Measurements from ENCODE around the gene CFAP46. TPM values are rescaled to one million over a fixed set of nuclear protein-coding genes. Genes with fewer than 3 reads are reported as not detected.
A peak's percentile ranks its signal among the peaks of the same experiment; 100 is the strongest.

Gene CFAP46
- total and polyA plus RNA-seq, 2 donors (not counting 1 experiment from before 2014, with no cell fraction given) = 0.07 TPM; not detected in 1

DNA sequence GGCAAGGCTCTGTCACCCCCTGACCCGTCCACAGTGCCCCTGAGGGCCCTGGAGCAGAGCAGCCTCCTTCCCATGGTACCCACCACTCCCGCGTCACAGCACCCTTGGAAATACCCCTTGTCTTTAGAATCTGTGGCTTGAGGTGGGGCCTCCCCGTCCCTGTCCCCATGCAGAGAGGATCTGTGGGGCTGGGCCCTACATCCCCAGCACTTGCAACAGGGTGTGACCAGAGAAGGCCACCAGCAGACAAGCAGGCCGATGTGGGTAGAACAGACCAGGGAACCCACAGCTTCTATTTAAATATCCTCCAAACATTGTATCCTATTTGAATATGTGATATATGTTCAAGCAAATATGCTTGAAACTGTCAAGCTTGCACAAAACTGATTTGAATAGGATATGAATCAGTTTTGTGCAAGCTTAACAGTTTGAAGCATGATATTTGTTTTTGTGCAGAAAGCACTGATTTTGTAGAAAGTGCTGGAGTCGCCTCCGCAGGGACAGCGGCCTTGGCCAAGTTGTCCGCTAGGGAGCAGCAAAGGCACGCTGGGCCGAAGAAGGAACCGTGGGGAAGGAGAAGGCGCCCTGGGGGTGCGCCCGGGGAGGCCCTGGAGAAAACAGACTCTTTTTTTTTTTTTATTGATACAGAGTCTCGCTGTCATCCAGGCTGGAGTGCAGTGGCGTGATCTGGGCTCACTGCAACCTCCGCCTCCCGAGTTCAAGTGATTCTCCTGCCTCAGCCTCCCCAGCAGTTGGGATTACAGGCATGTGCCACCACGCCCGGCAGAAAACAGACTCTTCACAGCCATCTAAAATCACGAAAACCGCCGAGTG lies 2.2 kb downstream of the CFAP46 start:
- Histone ChIP-seq H2AFZ (ENCODE audit: insufficient read depth, low read depth, low read length, poor library complexity, severe bottlenecking) (no peak overlapping the region), H3K9ac (ENCODE audit: low read length) (no peak overlapping the region), H3K27ac (ENCODE audit: low read length in 2 of 2) (no peak overlapping the region), H4K20me1 (ENCODE audit: control insufficient read depth, insufficient read depth, low read length, poor library complexity, severe bottlenecking) (no peaks in the 10 kb centered on the region), H3K4me1 (ENCODE audit: control insufficient read depth in 2 of 2, insufficient read depth in 2 of 2, low read length in 2 of 2) (peaks cover 19 to 25% of the 10 kb centered on the region in 2 donors), H3K4me3 (ENCODE audit: control extremely low read depth in 1 of 5, extremely low read depth in 1 of 5, insufficient read depth in 1 of 5, low read depth in 2 of 5, low read length in 4 of 5) (no peak overlapping the region), H3K9me3 (ENCODE audit: control extremely low read depth in 1 of 3, control insufficient read depth in 2 of 3, insufficient read depth in 1 of 3, low read length in 2 of 3) (peaks cover 0 to 4% (median 0%) of the 10 kb centered on the region in 3 donors), H3K27me3 (replicated peaks in 1 of 4; ENCODE audit: control extremely low read depth in 1 of 4, control insufficient read depth in 3 of 4, insufficient read depth in 4 of 4, low read length in 3 of 4) (peaks cover 0 to 60% (median 18%) of the 10 kb centered on the region in 4 experiments), H3K4me2 (replicated peaks; ENCODE audit: low read depth, low read length, poor library complexity, severe bottlenecking) (peak overlapping the region; percentile 22), H3K79me2 (ENCODE audit: control insufficient read depth, insufficient read depth, low read length) (no peaks in the 10 kb centered on the region), H3K36me3 (replicated peaks in 1 of 2; ENCODE audit: control extremely low read depth in 1 of 2, control insufficient read depth in 1 of 2, extremely low read depth in 1 of 2, insufficient read depth in 2 of 2, low read length in 1 of 2) (no peaks in the 10 kb centered on the region)
- CTCF ChIA-PET = interaction anchor here (0.7 to 1.0 kb wide), 3 partner anchors 10 to 673 kb away, joined by 3 to 4 read pairs (median 4); no protein-coding TSS in a partner anchor
- POLR2A ChIA-PET = interaction anchor here (0.7 kb wide), 1 partner anchor 318 kb away, joined by 3 read pairs; no protein-coding TSS in a partner anchor
- DNase-seq (peak; percentile 65), ATAC-seq (ENCODE audit: low read depth) (peak; percentile 68)
- Mint-ChIP-seq H3K27me3 (peaks cover 59% of the 10 kb centered on the region), H3K9me3 (ENCODE audit: insufficient read depth) (no peaks in the 10 kb centered on the region), H3K4me3 (peak overlapping the region; percentile 76), H3K27ac (no peak overlapping the region), H3K4me1 (peaks cover 27% of the 10 kb centered on the region)
- TF ChIP-seq, protein P1, sequence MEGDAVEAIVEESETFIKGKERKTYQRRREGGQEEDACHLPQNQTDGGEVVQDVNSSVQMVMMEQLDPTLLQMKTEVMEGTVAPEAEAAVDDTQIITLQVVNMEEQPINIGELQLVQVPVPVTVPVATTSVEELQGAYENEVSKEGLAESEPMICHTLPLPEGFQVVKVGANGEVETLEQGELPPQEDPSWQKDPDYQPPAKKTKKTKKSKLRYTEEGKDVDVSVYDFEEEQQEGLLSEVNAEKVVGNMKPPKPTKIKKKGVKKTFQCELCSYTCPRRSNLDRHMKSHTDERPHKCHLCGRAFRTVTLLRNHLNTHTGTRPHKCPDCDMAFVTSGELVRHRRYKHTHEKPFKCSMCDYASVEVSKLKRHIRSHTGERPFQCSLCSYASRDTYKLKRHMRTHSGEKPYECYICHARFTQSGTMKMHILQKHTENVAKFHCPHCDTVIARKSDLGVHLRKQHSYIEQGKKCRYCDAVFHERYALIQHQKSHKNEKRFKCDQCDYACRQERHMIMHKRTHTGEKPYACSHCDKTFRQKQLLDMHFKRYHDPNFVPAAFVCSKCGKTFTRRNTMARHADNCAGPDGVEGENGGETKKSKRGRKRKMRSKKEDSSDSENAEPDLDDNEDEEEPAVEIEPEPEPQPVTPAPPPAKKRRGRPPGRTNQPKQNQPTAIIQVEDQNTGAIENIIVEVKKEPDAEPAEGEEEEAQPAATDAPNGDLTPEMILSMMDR (IDR thresholded peaks at IDR 0.05) = peak; percentile 72
- TF ChIP-seq EZH2 (IDR thresholded peaks at IDR 0.05; ENCODE audit: borderline replicate concordance, insufficient read depth, low read depth, low read length, poor library complexity, severe bottlenecking) = no peak
- 41% methylated on average over 21 of the region's 24 CpGs for WGBS (ENCODE audit: insufficient coverage)
- intact Hi-C loops (cut with micrococcal nuclease) = loop anchor here (1.0 kb wide), 1 partner anchor 22 kb away; no protein-coding TSS in a partner anchor
